Measurements from ENCODE around the gene ENO4.

ENO4 gene

GRCh38 chr10:116831086-116831485, 18.2 kb upstream of the ENO4 start:
- DNase-seq: no peak

DNA sequence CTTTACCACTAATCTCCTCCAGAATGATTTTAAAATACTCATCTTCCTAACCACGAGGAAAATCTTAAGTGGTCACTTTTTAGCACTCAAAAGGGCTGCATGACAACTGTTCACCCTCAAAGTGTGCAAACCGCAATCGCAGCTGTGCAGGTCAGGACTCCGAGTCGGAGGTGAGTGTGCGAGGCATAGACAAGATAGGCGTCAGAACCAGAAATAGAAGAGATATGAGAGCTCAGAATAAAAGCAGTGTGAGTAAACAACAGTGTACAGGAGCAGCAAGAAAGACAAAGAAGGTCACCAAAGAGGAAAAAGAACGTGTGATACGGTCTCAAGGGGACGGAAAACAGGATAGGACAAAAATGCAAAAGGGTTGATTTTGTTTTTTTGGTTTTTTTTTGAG, 17.5 kb upstream of the ENO4 start:
- no peak for DNase-seq

- no peak for DNase-seq
These were observed 15.0 kb upstream of the ENO4 start for GRCh38 chr10:116833986-116834985.

DNA sequence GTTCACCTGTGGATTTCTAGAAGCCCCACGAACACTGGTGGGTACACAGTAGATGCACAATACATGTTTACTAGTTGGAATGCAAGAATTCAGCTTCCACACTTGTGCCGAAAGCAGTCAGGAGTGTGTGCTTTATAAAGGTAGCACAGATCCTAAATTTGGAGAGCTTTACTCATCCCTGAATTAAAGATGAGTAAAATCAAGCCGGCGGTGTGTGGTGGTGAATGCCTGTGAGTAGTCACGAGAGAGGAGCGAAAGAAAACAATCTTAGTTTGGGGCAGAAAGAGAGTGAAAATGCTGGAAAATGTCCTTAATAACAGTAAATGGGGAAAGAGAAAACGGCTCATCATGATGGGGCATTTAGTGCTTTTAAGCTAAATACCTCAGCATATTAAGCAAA, 13.6 kb upstream of the ENO4 start:
- no peak for DNase-seq

GRCh38 chr10:116836083-116836482, 13.2 kb upstream of the ENO4 start:
- DNase-seq: no peak

GRCh38 chr10:116836902-116837523, 12.3 kb upstream of the ENO4 start:
- no peak for DNase-seq

DNA sequence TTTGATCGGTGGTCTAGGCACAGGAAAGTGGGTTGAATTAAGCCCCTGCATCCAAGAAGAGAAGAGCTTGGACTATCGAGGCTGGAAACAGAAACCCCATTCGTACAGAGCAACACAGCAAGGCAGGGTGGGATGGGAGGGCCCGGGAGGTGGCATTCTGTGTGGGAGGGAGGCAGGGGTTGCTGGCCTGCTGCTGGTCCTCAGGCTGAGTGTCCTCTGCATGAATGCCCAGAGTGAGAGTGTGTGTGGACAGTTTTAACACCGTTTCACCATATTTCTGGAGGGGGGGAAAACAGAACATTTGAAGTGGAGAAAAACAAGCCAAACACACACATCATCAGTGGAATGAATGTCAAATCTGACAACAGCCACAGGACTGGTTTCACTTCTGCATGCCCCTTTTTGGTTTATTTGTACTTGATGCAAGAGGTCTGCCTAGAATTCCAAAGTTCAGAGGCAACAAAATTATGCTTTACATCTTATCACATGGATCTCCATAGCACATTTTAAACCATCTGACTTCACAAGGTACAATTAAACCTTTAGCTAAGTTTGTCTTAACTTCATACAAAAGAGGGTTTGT, 11.1 kb upstream of the ENO4 start:
- DNase-seq: no peak

DNA sequence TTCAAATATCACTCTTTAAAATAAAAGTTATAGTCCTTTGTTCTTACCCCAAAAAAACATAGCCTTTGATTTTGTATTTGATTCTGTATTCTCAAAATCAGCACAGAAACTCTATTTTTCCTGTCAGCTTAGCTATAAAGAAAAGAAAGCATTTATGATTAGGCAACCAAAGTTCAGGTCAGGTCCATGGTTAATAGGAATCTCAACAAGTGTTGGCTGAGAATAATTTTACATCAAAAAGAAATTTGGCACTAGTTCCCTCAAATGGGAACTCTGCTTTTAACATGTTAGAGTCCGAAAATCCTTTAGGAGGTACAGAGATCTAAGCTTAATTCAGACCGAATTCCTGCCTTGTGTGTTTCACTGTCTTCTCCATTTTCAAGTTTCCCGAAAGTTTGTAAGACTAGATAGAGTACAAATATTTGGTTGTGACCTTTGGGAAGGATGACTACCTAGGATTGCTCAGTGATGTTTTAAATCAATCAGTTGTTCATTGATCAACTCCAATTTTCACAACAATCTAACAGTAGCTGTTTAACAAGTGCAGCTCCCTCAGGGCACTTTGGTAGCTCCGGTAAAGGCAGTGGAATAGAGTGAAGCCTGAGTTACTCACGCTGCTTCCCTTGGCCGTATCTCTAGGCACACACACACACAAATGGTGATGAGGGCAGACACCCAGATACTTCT, 8.8 kb upstream of the ENO4 start:
- no peak for DNase-seq

DNA sequence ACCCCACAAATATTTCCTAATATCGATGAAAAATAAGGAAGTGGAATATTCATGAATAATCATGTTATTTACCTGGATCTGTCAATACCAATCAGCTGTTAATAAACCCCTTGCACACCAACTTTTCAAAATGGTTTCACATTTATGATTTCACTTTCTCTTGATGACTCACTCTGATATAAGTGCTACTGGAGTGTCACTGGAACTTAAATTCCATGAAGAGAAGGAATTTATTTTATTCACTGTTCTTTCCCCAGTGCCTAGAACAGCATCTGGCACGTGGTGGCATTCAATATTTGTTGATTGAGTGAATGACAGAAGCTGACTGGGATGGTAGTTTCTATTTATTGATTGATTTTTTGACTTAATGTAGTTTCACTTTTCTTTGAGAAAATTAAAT, 3.5 kb upstream of the ENO4 start:
- DNase-seq: no peak

- DNase-seq: peak; percentile 62
These were observed 1.0 kb upstream of the ENO4 start for GRCh38 chr10:116848032-116848943.

DNA sequence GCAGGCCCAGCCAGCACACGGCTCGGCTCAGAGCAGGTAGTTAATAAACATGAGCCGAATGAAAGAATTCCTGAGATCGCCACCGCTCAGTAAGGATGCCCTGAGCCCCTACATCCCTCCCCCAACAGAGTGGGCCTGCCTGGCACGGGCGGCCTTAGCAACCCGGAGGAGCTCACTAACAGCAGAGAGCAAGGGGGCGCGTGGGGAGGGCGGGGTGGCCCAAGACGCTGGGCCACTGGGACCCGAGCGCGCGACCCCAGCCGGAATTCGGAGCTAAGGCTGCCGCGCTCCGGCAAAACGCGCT, 403 bp upstream of the ENO4 start:
- DNase-seq: no peak

- no peak for DNase-seq
These were observed 836 bp downstream of the ENO4 start for GRCh38 chr10:116850058-116850611.

GRCh38 chr10:116852246-116852645, 2.9 kb downstream of the ENO4 start:
- no peak for DNase-seq

DNA sequence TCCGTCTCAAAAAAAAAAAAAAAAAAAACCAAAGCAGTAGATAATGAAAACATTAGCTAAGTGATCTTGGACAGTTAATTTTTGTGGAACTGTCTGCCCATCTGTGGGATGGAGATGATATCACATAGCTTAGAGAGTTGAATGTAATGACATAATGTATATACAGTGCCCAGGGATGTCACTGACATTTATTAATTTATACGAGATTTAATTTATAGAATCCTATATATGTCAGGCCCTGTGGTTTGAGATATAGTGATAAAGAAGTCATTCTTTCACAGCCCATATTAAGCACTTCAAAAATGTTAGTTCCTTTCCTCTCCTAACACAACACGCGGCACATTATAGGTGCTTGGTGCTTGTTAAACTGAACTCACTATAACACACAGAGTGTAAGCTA, 4.0 kb downstream of the ENO4 start:
- no peak for DNase-seq

DNA sequence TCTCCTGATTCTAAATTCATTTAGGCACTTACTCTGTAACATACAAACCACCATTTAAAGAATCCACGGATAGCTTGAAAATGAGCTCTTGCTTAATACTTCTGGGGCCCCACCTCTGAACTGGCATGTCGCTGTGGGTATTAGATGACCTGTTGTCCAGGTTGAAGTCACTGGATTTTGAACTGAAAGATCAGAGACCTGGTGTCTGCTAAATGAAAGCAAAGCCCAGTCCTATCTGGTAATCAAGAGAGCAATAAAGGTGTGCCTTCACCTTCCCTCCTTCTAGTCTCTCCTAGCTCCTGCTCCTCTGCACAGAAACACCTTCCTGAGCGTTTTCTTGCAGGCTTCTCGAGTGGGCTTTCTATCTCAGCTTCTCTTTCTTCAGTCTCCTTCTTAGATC, 4.4 kb downstream of the ENO4 start:
- no peak for DNase-seq

DNA sequence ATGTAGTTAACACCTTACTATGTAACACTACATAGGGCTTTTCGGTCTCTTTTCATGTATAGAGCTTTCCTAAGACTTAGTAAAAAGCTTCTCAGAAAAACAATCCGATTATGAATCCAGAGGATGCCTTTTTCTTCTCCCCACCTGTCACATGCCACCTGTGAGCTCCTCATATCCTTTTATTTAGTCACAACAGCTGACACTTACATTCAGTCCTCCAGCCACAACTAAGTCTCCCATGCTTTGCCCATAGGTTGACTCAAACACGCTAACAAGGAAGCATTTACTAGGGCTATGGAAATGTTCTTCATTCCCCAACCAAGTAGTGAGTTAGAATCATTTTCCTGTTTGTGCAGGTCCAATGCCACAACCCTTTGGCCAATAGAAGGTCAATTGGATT, 7.9 kb downstream of the ENO4 start:
- no peak for DNase-seq

GRCh38 chr10:116861796-116862195, 12.5 kb downstream of the ENO4 start:
- DNase-seq: no peak

DNA sequence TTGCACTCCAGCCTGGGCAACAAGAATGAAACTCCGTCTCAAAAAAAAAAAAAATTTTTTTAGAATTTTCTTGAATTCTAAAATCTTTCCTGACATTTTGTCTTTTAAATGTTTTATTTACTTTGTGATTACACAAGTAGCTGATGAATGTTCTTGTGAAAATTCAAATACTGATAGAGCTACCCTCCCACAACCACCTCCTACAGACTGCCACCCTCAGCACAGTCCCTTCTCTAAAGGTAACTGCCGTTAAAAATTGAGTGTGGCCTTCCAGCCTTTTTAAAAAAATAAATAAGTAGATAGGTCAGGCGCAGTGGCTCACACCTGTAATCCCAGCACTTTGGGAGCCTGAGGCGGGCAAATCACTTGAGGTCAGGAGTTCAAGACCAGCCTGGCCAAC, 15.1 kb downstream of the ENO4 start:
- DNase-seq: no peak

- DNase-seq: no peak
These were observed 16.8 kb downstream of the ENO4 start for GRCh38 chr10:116866066-116866465.

- DNase-seq: peak; percentile 39
These were observed 17.8 kb downstream of the ENO4 start for GRCh38 chr10:116866987-116867595.

- DNase-seq: no peak
These were observed 18.9 kb downstream of the ENO4 start for GRCh38 chr10:116868198-116868676.

DNA sequence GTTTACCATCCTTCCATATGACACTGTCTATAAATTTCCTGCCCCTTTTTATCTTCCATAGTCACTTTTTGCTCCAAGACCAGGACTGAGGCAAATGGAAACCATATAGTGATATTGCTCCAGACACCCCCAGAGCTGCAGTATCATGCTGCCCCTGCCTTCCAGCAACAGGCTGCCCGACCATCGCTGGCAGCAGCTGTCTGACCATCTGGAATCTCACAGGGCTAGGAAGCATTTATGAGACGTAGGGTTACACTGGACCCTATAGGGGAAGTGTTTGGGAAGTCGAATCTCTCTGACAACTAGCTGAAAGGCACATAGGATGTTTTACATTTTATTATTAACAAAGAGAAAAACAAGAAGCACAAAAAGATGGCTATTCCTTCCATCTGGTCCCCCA, 19.4 kb downstream of the ENO4 start:
- no peak for DNase-seq
